OCI-LY7 (cell line): ENCODE measurements around the gene ZNF423. TPM values are rescaled to one million over a fixed set of nuclear protein-coding genes. Genes with fewer than 3 reads are reported as not detected.

Experiments
- BruUV-seq: library from RNA; stranded (reverse); fragments of 400-500 nt; replicated peaks from 2 replicates; lab custom pipeline; 2021; lab: Mats Ljungman, UMichigan
- CTCF ChIA-PET: fragments of 300-600 bp; sonication (Branson Sonifier 250); formaldehyde crosslinking; loops from one replicate; lab custom pipeline; 2022; ENCODE audit warnings: antibody characterized with exemption; ENCODE audit not compliant: unreplicated experiment; lab: Charles Lee
- POLR2A ChIA-PET: fragments of 300-600 bp; sonication (Branson Sonifier 250); formaldehyde crosslinking; loops from one replicate; lab custom pipeline; 2022; ENCODE audit warnings: antibody characterized with exemption; lab: Charles Lee
- DNase-seq: peaks from one replicate; pipeline ENCODE4 v3.0.0-alpha.2; 2015; ENCODE audit warnings: low spot score
- H2AFZ ChIP-seq: fragments of 200-600 bp; sonication (generic), shearing (Covaris generic); 2 replicates; pipeline ENCODE4 v1.6.1; 2014; ENCODE audit warnings: mild to moderate bottlenecking, antibody characterized with exemption, low read length, moderate library complexity
- H3K27ac ChIP-seq: fragments of 200-600 bp; sonication (generic); 2 replicates; pipeline ENCODE4 v1.5.1; 2014; ENCODE audit warnings: mixed run types, low read depth, mild to moderate bottlenecking, moderate library complexity, low read length, inconsistent platforms; ENCODE audit not compliant: poor library complexity, severe bottlenecking
- H3K36me3 ChIP-seq: fragments of 200-600 bp; sonication (generic); 2 replicates; pipeline ENCODE4 v1.6.1; 2014; ENCODE audit warnings: mild to moderate bottlenecking, antibody characterized with exemption, low read length, moderate library complexity, mixed read lengths; ENCODE audit not compliant: insufficient read depth
- H3K4me1 ChIP-seq: fragments of 200-600 bp; sonication (generic); 2 replicates; pipeline ENCODE4 v1.5.1; 2014; ENCODE audit warnings: mild to moderate bottlenecking, low read length; ENCODE audit not compliant: insufficient read depth, poor library complexity, severe bottlenecking
- H3K4me2 ChIP-seq: fragments of 200-600 bp; sonication (generic); 2 replicates; pipeline ENCODE4 v1.6.1; 2014; ENCODE audit warnings: mild to moderate bottlenecking, low read length
- H3K4me3 ChIP-seq: fragments of 200-600 bp; sonication (generic); 2 replicates; pipeline ENCODE4 v1.5.1; 2014; ENCODE audit warnings: mild to moderate bottlenecking, low read depth, low read length; ENCODE audit not compliant: poor library complexity, severe bottlenecking
- H3K79me2 ChIP-seq: fragments of 200-600 bp; sonication (generic); 2 replicates; pipeline ENCODE4 v1.6.1; 2016; ENCODE audit warnings: low read depth, mild to moderate bottlenecking, low read length, moderate library complexity, mixed read lengths; ENCODE audit not compliant: insufficient read depth
- H3K9me2 ChIP-seq: fragments of 200-600 bp; sonication (generic); 2 replicates; pipeline ENCODE4 v1.6.1; 2016; ENCODE audit warnings: mild to moderate bottlenecking, low read length, mixed read lengths; ENCODE audit not compliant: insufficient read depth
- H3K9me3 ChIP-seq: fragments of 200-600 bp; sonication (generic); 2 replicates; pipeline ENCODE4 v1.6.1; 2014; ENCODE audit warnings: mild to moderate bottlenecking, mixed run types, low read length, mixed read lengths
- H4K20me1 ChIP-seq: fragments of 200-600 bp; sonication (generic); 2 replicates; pipeline ENCODE4 v1.6.1; 2014; ENCODE audit warnings: mild to moderate bottlenecking, antibody characterized with exemption, low read length, moderate library complexity, mixed read lengths; ENCODE audit not compliant: insufficient read depth
- CTCF ChIP-seq: fragments of 200-600 bp; sonication (generic); conservative IDR thresholded peaks from 2 replicates; pipeline ENCODE4 v1.5.1; 2014; ENCODE audit warnings: mild to moderate bottlenecking, antibody characterized with exemption, low read length, moderate library complexity, mixed read lengths
- EZH2phosphoT487 ChIP-seq: fragments of 200-600 bp; sonication (generic); IDR thresholded peaks from 2 replicates; pipeline ENCODE4 v1.6.1; 2018; ENCODE audit warnings: low read depth, borderline replicate concordance, mild to moderate bottlenecking, mixed run types, antibody characterized with exemption, low read length, moderate library complexity, mixed read lengths
- intact Hi-C: fragments of 100-400 bp; cut with micrococcal nuclease; formaldehyde crosslinking; loops from one replicate; pipeline ENCODE4 v1.10.0; 2022; ENCODE audit not compliant: unreplicated experiment
- total RNA-seq, 2 experiments: library from RNA; depleted of rRNA in 1 of 2; stranded (reverse); fragments of >200 nt in 1 of 2; shearing (Covaris generic) in 1 of 2; gene quantifications; 2 replicates each; pipeline ENCODE4 v1.2.3, GENCODE V29; 2014 to 2022

ZNF423 gene
- total RNA-seq, 2 experiments from 2014 or later, result 0.09 to 0.13 TPM

GRCh38 chr16:49537924-49538459 is 317.9 kb downstream of the ZNF423 start:
- TF ChIP-seq EZH2phosphoT487 (no peak), CTCF (no peak)
- Histone ChIP-seq H3K9me2 (no peaks in the 10 kb centered on the region), H3K4me1 (no peaks in the 10 kb centered on the region), H3K27ac (no peak overlapping the region), H3K79me2 (no peaks in the 10 kb centered on the region), H3K36me3 (no peaks in the 10 kb centered on the region), H2AFZ (no peak overlapping the region), H4K20me1 (no peaks in the 10 kb centered on the region), H3K4me2 (no peak overlapping the region), H3K4me3 (no peak overlapping the region), H3K9me3 (no peaks in the 10 kb centered on the region)
- DNase-seq, result no peak
- BruUV-seq, result no TSS peak
- ChIA-PET CTCF (no interaction called here), POLR2A (no interaction called here)
- intact Hi-C loops, result no loop called here

- DNase-seq, result no peak
- no peaks in the 10 kb centered on the region for H4K20me1 ChIP-seq
- no peak overlapping the region for H2AFZ ChIP-seq
- no peaks in the 10 kb centered on the region for H3K9me2 ChIP-seq
- H3K27ac ChIP-seq, result no peak overlapping the region
- no peaks in the 10 kb centered on the region for H3K9me3 ChIP-seq
- H3K4me2 ChIP-seq, result no peak overlapping the region
- no peak overlapping the region for H3K4me3 ChIP-seq
- no peaks in the 10 kb centered on the region for H3K79me2 ChIP-seq
- no TSS peak for BruUV-seq
- H3K4me1 ChIP-seq, result peaks cover 8% of the 10 kb centered on the region
- intact Hi-C loops, result no loop called here
- no peak for TF ChIP-seq CTCF
- no peak for TF ChIP-seq EZH2phosphoT487
- ChIA-PET POLR2A (interaction anchor here (0.9 to 1.2 kb wide), 2 partner anchors 14 to 35 kb away, joined by 3 to 4 read pairs; no protein-coding TSS in a partner anchor), CTCF (no interaction called here)
- no peaks in the 10 kb centered on the region for H3K36me3 ChIP-seq
Observed at GRCh38 chr16:49534901-49535610, 320.9 kb downstream of the ZNF423 start.

- no peak for TF ChIP-seq EZH2phosphoT487
- TF ChIP-seq CTCF, result no peak
Observed at GRCh38 chr16:49533422-49533821, 322.5 kb downstream of the ZNF423 start.

More at GRCh38 chr16:49533422-49533821, 322.5 kb downstream of the ZNF423 start:
- peaks cover 16% of the 10 kb centered on the region for H3K4me1 ChIP-seq
- H3K4me3 ChIP-seq, result no peak overlapping the region
- no peak overlapping the region for H3K27ac ChIP-seq
- intact Hi-C loops, result no loop called here
- H4K20me1 ChIP-seq, result no peaks in the 10 kb centered on the region
- H3K79me2 ChIP-seq, result no peaks in the 10 kb centered on the region
- H3K9me3 ChIP-seq, result no peaks in the 10 kb centered on the region
- no peaks in the 10 kb centered on the region for H3K36me3 ChIP-seq
- H3K4me2 ChIP-seq, result no peak overlapping the region
- H2AFZ ChIP-seq, result no peak overlapping the region
- POLR2A ChIA-PET, result no interaction called here
- CTCF ChIA-PET, result no interaction called here
- no TSS peak for BruUV-seq
- DNase-seq, result no peak
- no peaks in the 10 kb centered on the region for H3K9me2 ChIP-seq
